ENCODE data around the gene TRAK1.

The TRAK1 gene

DNA sequence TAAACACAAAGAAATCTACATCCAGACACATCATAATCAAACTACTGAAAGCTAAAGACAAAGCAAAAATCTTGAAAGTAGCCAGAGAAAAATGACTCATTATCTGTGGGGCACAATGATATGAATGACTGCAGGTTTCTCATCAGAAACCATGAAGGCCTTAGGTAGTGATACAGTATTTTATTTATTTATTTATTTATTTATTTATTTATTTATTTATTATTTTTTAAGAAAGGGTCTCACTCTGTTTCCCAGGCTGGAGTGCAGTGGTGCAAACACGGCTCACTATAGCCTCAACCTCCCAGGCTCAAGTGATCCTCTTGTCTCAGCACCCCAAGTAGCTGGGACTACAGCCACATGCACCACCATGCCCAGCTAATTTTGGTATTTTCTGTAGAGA is 159.6 kb downstream of the TRAK1 start:
- Histone ChIP-seq H3K27ac (ENCODE audit: low read length) (no peak overlapping the region), H4K20me1 (ENCODE audit: insufficient read depth, low read length) (no peaks in the 10 kb centered on the region), H3K9ac (ENCODE audit: low read length) (no peak overlapping the region), H3K4me2 (ENCODE audit: low read length) (no peak overlapping the region), H3K4me3 (ENCODE audit: low read length) (no peak overlapping the region), H3K4me1 (ENCODE audit: low read length) (no peaks in the 10 kb centered on the region), H3K9me3 (ENCODE audit: insufficient read depth, low read length) (no peaks in the 10 kb centered on the region), H3K79me2 (ENCODE audit: low read length) (no peaks in the 10 kb centered on the region), H2AFZ (ENCODE audit: low read depth, low read length) (no peak overlapping the region), H3K27me3 (ENCODE audit: low read depth, low read length) (peaks cover 65% of the 10 kb centered on the region), H3K36me3 (replicated peaks; ENCODE audit: low read depth, low read length) (no peaks in the 10 kb centered on the region)
- TF ChIP-seq, protein P1, sequence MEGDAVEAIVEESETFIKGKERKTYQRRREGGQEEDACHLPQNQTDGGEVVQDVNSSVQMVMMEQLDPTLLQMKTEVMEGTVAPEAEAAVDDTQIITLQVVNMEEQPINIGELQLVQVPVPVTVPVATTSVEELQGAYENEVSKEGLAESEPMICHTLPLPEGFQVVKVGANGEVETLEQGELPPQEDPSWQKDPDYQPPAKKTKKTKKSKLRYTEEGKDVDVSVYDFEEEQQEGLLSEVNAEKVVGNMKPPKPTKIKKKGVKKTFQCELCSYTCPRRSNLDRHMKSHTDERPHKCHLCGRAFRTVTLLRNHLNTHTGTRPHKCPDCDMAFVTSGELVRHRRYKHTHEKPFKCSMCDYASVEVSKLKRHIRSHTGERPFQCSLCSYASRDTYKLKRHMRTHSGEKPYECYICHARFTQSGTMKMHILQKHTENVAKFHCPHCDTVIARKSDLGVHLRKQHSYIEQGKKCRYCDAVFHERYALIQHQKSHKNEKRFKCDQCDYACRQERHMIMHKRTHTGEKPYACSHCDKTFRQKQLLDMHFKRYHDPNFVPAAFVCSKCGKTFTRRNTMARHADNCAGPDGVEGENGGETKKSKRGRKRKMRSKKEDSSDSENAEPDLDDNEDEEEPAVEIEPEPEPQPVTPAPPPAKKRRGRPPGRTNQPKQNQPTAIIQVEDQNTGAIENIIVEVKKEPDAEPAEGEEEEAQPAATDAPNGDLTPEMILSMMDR (IDR thresholded peaks at IDR 0.05; ENCODE audit: low read depth, low read length): no peak
- no peak for TF ChIP-seq EZH2phosphoT487 (IDR thresholded peaks at IDR 0.05; ENCODE audit: low read depth)

DNA sequence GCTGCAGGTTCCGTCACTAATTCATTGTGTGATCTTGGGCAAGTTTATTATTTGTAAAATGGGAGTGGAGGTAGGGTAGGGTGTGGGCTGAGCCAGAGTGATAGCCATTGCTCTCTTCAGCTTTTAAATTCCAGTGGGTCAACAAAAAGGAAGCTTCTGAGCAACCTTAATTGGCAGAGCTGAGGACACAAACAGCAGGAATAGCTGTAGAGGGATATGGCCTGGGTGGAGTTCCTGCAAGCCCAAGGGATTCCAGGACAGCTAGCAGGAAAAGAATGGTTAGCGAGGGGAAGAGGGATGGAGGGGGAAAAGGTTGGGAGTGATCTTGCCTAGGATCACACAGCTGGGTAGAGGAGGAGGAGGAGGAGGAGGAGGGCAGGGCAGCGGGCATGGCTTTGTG is 163.4 kb downstream of the TRAK1 start:
- H3K27me3 ChIP-seq (ENCODE audit: low read depth, low read length): peaks cover 74% of the 10 kb centered on the region
- no peaks in the 10 kb centered on the region for H4K20me1 ChIP-seq (ENCODE audit: insufficient read depth, low read length)
- H3K4me2 ChIP-seq (ENCODE audit: low read length): no peak overlapping the region
- TF ChIP-seq, protein P1 (IDR thresholded peaks at IDR 0.05; ENCODE audit: low read depth, low read length): no peak
- no peak for TF ChIP-seq EZH2phosphoT487 (IDR thresholded peaks at IDR 0.05; ENCODE audit: low read depth)
- H3K9ac ChIP-seq (ENCODE audit: low read length): no peak overlapping the region
- H2AFZ ChIP-seq (ENCODE audit: low read depth, low read length): no peak overlapping the region
- H3K4me3 ChIP-seq (ENCODE audit: low read length): no peak overlapping the region
- H3K9me3 ChIP-seq (ENCODE audit: insufficient read depth, low read length): no peaks in the 10 kb centered on the region
- no peak overlapping the region for H3K27ac ChIP-seq (ENCODE audit: low read length)
- H3K4me1 ChIP-seq (ENCODE audit: low read length): no peaks in the 10 kb centered on the region
- no peaks in the 10 kb centered on the region for H3K79me2 ChIP-seq (ENCODE audit: low read length)
- no peaks in the 10 kb centered on the region for H3K36me3 ChIP-seq (replicated peaks; ENCODE audit: low read depth, low read length)

DNA sequence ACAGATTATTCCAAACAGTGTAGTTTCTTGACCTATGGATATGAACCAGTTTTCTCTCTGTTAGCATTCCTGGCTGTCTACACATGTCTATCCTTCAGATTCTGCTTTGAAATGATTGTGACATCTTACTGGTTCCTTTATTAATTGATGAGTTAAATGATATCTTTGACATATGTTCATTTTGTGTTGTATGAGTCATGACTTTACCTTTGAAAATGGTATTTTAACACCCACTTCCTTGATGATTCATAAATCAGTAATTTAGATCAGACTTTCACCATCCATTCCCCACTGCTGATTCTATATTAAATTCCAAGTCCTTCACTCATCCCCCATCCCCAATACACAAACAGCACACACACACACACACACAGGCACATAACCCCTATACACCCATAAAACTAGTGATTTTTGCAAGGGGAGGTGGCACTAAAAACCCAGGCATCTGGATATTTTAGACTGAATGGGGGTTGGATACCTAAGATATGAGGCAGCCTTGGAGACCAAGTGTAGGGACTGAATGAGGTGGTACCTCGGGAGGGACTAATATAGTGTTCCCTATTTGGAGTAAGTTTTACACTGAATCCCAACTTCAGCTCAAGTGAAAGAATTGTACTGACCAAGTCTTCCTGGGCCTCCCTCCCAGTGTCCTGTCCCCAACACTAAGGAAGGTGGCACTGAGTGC is 165.1 kb downstream of the TRAK1 start:
- Histone ChIP-seq H3K27me3 (ENCODE audit: low read depth, low read length) (peaks cover 77% of the 10 kb centered on the region), H3K4me2 (ENCODE audit: low read length) (no peak overlapping the region), H4K20me1 (ENCODE audit: insufficient read depth, low read length) (no peaks in the 10 kb centered on the region), H3K9ac (ENCODE audit: low read length) (no peak overlapping the region), H2AFZ (ENCODE audit: low read depth, low read length) (no peak overlapping the region), H3K4me3 (ENCODE audit: low read length) (no peak overlapping the region), H3K36me3 (replicated peaks; ENCODE audit: low read depth, low read length) (no peaks in the 10 kb centered on the region), H3K27ac (ENCODE audit: low read length) (no peak overlapping the region), H3K9me3 (ENCODE audit: insufficient read depth, low read length) (no peaks in the 10 kb centered on the region), H3K4me1 (ENCODE audit: low read length) (no peaks in the 10 kb centered on the region), H3K79me2 (ENCODE audit: low read length) (no peaks in the 10 kb centered on the region)
- TF ChIP-seq EZH2phosphoT487 (IDR thresholded peaks at IDR 0.05; ENCODE audit: low read depth): no peak
- TF ChIP-seq, protein P1 (IDR thresholded peaks at IDR 0.05; ENCODE audit: low read depth, low read length): no peak

DNA sequence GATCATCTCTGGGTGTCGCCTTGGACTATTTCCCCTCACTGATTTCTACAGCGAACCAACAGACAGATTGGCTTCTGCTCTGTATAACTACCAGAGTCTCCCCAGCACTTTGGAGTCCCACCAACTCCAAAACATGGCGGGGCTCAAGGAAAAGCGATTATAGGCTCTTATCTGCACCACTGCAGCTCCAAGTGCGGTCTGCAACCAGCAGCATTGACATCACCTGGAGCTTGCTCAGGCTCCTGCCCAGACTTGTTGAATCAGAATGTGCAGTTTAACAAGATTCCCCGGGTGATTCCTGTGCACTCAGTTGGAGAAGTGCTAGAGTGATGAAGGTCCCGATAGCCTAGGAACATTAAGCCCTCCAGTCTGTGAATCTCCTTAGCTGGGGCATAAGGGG is 165.8 kb downstream of the TRAK1 start:
- Histone ChIP-seq H3K4me3 (ENCODE audit: low read length) (no peak overlapping the region), H3K36me3 (replicated peaks; ENCODE audit: low read depth, low read length) (no peaks in the 10 kb centered on the region), H3K4me1 (ENCODE audit: low read length) (no peaks in the 10 kb centered on the region), H3K27me3 (ENCODE audit: low read depth, low read length) (peaks cover 70% of the 10 kb centered on the region), H3K9ac (ENCODE audit: low read length) (no peak overlapping the region), H4K20me1 (ENCODE audit: insufficient read depth, low read length) (no peaks in the 10 kb centered on the region), H3K4me2 (ENCODE audit: low read length) (no peak overlapping the region), H3K27ac (ENCODE audit: low read length) (no peak overlapping the region), H3K79me2 (ENCODE audit: low read length) (no peaks in the 10 kb centered on the region), H3K9me3 (ENCODE audit: insufficient read depth, low read length) (no peaks in the 10 kb centered on the region), H2AFZ (ENCODE audit: low read depth, low read length) (no peak overlapping the region)
- TF ChIP-seq, protein P1 (IDR thresholded peaks at IDR 0.05; ENCODE audit: low read depth, low read length): no peak
- TF ChIP-seq EZH2phosphoT487 (IDR thresholded peaks at IDR 0.05; ENCODE audit: low read depth): no peak

All from OCI-LY3 (cell line).